Suppressor macrophage (primary cell): ENCODE data around the gene SP2.

Experiments used
- DNase-seq, 4 experiments: peaks; one replicate each; pipeline ENCODE4 v3.0.0-alpha.2; 2020 to 2022

The SP2 gene

DNA sequence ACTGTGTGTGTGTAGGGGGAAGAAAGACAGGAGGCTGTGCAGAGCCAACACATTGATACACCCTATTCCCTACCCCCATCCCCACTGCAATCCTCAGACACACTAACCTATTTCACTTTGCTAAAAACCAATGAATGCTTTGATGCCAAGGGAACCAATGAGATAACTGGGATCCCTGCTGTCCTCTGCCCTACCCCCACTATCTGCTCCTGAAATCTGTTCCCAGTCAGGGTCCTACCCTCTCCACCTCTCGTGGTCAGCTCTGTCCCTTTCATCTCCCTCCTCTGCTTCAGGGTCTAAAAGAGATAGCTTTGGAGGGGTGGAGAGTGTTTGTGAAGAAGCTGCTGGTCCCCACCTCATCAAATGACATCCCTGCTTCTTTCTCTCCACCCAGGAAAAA is 26.0 kb upstream of the SP2 start:
- DNase-seq = no peak

DNA sequence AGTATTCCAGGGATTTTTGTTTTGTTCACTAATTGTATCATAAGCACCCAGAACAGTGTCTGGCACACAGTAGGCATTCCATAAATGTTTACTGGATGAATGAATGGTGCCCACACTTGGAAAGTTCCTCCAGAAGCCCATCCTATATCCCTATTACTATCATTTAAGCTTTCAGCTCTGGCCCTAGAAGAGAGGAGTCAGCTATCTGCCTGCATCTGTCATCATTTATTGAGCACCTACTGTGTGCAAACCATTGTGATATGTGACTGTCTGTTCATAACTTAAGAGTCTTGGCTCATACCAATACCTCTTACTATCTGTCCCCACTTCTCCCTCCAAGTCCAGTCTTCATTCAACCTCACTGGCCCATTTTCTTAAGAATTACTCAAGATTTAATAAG is 25.0 kb upstream of the SP2 start:
- DNase-seq = no peak

DNA sequence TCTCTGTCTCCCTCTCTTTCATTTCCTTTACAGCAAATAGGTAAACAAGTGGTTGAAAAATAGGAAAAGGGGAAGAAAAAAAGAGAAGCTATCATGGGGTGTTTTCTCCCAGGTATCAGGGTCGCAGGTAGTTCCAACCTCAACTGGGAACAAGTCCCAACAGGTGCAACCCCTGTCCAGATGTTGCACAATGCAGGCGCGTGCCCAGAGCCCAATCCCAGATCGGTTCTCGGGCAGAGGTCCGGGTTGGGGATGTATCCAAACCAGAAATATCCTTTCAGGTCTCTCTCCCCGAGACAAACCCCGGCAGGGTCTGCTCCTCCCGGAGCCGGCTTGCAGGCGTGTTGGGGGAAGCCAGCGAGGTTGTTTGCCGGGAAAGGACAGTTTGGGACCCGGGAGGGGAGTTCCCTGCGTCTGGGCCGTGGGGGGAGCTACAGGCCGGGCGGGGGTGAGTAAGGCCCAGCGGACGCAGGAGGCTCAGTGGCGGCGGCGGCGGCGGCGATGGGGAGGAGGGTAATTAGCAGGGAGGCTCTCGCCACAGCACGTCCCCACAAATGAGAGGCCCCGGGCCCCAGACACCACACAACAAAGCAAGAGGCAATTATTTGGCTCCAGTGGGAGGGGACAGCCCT is 23.9 kb upstream of the SP2 start:
- no peak for DNase-seq

DNA sequence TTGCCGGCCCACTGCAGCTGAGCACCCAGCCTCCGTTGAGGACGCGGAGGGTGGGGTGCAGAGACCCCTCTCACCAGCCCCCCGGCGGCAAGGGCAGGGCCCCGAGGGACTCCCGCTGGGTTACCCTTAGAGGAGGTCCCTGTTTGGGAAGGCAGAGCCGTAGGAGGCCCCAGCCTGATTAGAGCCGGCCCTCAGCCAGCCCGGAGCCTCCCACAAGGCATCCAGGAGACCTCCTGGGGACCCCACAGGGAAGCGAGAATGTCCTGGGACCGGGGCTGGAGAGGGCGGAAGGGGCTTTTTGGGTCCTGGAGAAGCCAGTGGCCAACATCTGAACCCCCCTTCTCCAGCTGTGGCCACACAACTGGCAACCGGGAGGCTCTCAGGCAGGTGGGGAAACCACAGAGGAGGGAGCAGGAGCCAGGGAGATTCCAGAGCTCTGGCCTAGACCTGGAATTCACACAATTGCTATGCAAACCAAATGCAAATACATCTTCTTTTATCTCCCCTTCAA is 23.3 kb upstream of the SP2 start:
- DNase-seq = no peak

DNA sequence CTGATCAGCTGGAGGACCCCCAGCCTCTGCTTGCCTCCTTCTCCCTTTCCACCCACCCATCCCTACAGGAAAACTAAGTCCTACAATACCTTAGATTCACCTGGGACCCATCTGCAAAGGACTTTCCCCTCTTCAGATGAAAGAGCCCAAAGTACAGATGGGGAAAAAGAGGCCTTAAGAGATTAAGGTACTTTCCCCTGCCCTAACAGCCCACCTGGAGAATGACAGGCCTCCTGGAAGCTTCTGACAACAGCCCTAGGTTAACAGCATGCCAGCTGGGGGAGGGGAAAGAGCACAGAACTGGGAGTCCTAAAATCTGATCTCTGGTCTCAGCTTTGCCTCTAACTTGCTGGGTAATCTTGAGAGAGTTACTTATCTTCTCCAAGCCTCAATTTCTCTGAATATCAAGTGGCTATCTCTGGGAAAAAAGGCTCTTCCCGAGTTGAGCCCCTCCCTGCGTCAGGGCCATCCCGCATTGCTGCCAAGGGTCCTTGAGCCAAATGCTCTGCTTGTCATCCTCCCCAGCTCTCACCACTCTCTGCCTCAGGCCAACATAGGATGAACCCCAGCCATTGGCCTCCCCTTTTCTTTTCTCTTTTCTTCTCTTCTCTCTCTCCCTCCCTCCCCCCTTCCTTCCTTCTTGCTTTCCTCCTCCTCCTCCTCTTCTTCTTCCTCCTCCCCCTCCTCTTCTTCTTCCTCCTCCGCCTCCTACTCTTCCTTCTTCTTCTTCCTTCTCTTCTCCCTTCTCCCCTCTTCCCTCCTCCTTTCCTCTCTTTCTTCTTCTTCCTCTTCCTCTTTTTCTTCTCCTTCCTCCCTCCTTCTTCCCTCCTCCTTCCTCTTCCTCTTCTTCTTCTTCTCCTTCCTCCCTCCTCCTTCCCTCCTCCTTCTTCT is 22.6 kb upstream of the SP2 start:
- DNase-seq = no peak

DNA sequence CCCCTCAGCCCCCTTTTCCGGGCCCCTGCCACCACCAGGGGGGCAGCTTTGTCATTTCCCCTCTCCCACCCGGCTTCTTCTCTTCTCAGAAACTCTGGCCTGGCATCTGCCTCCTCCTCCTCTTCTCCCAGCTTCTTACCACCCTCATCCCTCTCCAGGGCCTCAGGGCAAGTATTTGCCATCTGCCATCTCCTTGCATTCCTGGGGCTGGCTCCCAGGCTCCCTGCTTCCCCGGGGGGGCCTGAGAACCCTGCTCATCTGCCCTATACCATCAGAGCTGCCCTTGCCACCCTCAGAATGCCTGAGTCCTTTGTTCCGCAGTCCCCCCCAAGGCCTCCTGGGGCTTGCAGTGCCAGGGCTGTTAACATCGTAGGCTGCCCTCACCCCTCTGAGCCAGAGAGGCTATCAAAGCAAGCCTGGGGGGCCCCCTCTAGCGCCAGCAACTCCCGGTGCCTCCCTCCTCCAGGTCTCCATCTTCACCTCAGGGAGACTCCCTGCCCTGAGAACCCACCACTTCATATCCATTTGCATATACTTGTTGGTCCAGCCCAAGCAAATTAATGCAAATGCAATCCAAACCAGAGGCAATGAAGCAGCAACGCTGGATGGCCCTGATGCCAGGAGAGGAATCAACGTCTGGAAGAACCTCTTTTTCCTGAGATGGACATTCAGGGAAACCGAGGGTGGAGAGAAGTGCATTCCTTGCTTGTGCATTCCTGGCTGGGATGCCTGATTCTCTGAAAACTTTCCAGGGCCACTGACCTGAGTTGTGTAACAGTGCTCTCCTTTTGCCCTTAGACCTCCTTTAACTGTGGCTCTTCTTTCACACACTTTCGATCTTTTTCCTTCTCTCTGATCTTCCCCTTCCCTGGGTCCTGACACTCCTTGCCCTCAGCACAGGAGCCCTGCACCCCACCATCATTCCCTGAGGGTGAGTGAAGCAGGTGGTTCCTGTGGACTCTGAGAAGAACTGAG is 20.7 kb upstream of the SP2 start:
- no peak for DNase-seq

DNA sequence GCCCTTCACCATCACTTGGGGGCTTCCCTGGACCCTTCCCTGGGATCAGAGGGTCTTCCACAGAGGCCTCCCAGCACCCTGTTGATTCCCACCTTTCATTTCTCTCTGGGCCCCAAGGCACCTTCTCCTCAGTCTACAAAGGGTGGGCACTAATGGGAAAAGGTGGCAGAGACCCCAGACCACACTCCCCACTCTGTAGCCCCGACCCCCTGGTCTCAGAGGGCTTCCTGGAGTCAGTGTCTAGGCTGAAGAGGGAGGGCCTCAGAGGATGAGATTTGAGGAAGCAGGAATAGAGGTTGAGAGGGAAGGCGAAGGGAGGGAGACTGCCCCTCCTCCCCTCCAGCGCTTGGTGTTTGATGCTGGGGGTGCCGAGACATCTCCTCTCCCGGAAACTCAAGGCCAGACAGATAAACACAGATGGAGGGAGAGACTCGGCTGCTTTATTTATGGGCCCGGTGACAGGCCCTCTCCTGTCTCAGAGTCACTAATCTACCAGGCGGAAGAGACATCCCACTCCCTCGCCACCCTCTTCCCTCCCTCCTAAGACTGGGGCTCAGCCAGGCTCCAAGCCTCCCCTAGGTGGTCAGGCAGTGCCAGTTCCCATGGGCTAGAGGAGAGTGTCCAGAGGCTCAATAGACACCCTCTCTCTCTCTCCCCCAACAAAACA is 18.5 kb upstream of the SP2 start:
- no peak for DNase-seq

DNA sequence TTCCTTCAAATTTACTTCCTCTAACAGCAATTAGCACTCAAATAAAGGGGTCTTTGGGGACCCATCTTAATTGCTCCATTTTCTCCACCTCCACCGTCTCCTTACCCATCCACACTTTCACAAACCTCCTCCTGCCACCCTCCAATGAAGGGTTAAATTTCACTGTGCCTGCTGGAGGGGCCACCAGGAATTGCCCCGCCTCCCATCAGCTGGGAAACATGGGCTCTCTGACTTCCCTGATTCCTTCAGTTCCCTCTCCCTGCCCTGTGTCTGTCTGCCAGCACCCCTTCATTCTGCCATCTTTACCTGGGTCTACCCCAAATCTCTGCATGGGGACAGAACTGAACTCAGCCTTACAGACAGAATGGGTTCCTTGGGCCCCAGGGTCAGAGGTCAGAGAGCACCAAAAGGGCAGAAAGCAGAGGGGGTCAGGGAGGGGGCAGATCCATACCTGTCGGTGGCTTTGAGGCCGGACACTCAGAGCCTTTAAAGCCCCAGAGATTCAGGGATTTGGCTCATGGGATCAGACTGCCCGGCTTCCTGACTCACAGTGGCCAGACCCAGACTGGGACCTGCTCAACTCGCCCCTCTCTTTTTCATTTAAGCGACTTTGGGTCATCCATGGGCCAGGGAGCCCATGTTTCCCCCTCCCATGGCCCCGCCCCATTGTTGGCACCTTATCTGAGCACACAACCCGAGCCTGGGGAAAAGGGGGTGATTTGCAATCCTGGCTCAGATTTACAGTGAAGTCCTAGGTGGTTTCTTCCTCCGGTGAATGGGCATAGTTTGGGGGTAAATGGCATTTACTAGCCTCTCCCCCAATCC is 17.6 kb upstream of the SP2 start:
- DNase-seq = no peak

DNA sequence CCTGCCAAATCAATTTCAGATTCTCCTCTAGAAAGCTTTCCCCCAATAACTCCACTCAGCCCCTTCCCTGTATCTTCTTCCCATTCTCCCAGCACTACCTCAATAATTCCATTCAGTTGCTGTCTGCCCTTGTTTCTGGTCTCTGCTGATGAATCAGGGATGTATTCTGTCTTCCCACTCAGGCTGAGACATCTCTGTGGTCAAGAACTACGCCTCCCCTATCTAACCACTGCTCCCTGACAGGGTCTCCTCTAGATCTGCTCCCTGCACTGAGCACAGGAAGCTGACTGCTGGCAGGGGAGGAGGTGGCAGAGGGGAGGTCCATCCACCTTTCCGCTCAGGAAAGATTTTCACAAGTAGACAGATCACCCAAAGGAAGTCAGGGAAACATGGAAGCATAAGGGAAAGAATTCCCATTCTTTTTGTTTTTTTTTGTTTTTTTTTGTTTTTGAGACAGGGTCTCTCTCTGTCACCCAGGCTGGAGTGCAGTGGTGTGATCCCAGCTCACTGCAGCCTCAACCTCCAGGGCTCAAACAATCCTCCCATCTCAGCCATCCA is 16.9 kb upstream of the SP2 start:
- peak; percentile 29 to 56 (median 38) for DNase-seq

DNA sequence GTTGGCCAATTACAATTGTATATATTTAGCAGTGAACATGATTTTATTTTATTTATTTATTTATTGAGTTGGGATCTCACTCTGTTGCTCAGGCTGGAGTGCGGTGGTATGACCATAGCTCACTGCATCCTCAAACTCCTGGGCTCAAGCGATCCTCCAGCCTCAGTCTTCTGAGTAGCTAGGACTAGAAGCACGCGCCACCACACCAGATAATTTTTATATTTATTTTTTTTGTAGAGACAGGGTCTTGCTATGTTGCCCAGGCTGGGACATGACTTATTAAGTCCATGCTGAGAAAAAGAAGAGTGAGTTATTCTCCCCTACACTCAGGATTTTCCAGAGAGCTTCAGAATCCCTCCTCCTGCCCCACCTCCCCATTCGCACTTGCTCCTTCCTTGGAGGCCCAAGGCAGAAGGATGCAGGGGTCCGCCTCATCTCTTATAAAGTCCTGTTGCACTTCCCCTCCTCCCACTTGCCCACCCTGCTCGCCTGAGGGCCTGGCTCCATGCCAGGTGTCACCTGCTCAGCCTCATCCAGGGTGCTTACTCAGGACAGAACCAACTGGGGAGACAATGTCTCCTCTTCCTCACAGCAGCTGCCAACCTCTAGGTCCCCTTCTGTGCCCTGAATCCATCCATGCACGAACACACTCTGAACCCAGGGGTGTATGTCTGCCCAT is 16.1 kb upstream of the SP2 start:
- no peak for DNase-seq

DNA sequence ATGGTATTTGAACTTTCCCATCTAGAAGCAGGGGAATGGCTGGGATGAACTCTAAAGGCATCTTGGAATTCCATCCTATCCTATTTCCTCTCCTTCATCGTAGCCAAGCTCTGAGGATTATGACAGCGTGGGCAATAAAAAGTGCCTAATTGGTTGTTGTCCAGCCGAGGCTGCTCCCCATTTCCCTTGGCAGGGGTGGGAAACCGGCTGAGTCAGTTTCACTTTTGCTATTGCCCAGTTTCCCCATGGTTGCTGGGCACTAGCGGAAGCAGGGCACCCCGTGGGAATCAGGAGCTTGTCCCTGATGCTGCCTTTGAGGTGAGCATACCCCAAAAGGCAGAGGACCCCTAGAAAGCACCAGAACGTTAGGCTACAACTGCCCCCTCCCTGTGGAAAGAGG is 13.8 kb upstream of the SP2 start:
- DNase-seq = peak; percentile 45 to 67 (median 58)

DNA sequence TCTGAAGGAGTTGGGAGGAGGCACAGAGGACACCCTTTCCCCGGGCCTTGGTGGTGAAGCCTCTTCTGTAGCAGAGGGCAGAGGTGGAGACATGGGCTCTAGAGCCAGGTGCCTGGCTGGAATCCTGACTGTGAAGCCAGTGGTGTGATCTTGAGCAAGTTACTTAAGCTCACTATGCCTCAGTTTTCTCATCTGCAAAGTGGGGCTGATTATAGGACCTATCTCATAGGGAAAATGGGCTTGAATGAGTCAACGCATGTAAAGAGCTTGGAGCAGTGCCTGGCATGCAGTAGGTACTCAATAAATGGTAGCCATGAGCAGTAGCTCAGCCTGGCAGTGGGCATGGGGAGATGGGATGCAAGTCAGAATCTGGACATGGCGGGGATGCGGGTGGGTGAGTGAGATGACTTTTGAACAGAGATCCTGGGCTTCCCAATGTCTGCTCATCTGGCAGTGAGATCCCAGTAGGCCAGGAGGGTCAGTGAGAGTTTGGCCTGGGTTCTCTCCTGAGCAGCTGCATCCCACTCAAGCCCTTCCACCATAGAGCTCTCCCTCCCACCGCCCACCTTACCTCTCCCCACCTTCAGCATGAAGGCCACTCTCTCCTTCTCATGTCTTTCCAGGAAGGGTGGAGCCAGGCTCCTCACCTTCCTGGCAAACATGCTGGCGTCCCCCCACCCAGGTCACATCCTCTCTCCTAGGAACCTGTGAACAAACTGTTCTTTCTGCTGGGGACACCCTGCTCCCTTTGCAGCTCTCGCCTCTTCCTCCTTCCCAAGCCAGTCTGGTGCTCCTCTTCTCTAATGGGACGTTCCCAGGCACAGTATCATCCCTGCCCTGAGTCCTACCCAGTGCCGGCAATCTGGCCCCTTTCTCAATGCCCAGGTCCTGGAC is 13.1 kb upstream of the SP2 start:
- no peak for DNase-seq

DNA sequence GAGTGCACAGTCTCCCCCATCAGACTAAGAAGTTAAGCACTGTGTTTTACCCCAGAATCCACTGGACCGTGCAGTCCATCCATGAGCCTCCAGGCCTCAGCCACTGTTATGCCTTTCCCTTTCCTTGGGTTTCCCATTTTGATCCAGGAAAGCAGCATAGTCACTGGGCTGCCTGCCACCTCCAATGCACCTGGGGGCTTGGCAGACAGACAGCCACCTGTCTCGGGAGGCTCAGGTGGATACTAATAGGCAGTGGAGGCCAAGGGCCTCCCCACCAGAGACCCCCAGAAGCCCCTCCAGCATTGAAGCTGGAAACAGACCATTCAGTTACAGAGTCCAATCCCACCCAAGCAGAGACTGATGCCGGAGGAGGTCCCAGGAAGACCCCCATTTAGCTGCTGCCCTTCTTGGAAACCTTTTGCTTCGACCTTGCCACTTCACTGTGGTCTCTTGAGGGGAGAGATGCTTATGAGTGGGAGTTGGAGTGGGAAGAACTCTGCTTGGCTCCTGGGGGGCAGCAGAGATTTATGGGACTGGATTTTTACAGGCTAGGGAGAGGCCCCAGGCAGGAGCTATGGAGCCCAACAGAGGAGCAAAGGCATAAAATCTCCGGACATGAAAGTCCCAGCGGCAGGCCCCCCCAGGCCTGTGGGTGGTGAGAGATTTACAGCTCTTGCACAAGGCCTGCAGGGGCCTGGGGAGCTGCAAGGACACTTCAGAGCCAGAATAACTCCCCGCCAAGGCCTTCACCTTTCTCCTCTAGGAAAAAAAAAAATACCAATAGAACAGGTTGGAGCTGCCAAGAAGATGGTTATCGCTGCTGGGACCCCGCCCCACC is 12.2 kb upstream of the SP2 start:
- no peak for DNase-seq

DNA sequence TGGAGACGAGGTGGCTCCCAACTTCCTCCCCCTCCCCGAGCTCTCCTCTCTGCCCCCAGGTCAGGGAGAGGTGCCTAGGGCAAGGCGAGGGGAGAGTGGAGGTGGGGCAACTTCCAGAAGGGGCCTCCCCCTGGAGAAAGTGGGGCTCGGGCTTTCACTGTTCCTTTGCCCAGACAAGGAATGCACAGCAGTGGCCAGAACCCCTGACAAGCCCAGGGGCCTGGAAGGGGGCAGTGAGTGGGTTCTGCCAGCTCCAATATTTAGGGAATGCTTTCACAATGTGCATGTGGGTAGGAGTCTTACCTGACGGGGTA is 11.7 kb upstream of the SP2 start:
- DNase-seq = no peak

DNA sequence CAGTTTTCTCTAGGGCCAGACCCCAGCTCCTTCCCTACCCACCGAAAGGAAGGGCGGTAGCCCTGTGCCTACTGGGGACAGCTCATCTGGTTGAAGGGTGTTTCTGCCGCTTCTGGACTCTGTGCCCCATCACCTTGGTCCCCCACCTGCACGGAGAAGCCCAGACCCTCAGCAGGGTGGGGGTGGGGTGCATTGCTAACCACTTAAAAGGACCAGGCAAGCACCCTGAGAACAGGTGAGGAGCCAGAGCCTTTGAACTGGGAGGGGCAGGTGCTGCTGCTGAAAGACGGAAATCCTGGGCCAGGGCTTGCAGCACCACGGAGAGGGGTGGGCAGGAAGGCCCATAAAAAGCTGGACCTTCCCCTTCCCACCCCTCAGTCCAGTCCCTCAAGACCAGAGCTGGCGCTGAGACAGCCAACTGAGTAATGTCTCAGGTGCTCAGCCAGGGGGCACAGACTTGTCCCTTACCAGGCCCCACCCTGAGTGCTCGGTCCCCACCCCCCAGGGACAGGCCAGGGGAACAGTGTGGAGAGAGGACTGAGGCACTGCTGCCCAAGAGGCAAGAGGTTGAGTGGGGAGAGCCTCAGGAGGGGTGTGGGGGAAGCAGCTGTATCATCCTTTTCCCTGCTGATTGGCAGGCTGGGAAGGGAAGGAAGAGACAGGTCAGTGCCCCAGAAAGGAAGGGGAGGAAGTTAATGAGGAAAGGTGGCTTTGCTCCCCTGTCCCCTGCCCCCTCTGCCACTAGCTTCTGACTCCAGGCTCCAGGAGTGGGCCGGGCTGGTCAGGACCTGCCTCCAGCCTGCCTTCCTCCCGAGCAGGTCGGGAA is 10.9 kb upstream of the SP2 start:
- no peak for DNase-seq

DNA sequence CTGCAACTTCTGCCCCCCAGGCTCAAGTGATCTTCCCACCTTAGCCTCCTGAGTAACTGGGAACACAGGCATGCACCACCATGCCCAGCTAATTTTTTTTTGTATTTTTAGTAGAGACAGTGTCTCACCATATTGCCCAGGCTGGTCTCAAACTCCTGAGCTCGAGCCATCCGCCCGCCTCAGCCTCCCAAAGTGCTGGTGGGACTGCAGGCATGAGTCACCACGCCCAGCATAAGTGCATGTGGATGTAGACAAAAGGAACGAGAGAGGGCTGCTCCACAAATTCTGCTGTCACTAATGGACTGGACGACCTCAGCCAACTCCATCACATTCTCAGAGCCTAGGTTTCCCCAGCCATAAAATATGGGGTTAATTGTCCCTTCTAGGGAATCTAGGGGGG is 7.7 kb upstream of the SP2 start:
- no peak for DNase-seq

DNA sequence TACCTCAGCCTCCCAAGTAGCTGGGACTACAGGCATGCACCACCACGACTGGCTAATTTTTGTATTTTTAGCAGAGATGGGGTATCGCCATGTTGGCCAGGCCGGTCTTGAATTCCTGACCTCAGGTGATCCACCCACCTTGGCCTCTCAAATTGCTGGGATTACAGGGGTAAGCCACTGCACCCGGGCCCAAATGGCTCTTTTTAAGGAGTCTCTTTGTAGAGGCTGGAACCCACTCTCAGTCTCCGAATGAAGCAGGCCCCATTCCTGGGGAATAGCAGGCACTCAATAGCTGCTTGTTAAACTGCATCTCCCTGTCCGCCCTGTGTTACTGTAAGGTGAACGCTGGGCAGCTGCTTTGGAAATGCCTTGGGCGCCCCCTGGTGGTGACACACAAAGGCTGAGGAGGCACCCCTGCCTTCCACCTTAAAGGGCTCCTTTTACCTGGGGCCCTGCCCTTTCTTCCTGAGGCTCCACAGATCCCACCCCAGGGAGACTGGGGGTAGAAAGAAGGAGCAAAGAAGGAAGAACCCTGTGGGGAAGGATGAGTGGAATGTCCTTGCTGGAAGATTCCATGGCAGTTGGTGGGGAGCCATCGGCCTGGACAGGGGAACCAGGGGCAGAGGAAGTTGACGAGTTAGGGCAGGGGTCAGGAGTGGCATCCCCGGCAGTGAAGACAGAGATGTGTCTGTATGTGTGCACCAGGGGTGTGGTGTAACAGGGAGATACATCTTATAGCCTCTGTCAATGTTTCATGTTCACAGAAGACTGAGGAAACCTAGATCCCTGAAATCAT is 6.1 kb upstream of the SP2 start:
- peak; percentile 84 to 92 (median 88) for DNase-seq
